Body of pancreas (tissue), 4 donors: ENCODE data around the gene GOLGA8N. TPM values are rescaled to one million over a fixed set of nuclear protein-coding genes. Genes with fewer than 3 reads are reported as not detected.
A peak's percentile ranks its signal among the peaks of the same experiment; 100 is the strongest.

Experiments
- ATAC-seq: fragments of 150-250 bp; one replicate; pipeline ENCODE4 v1.9.1; 2016
- DNase-seq, 4 donors: peaks; one replicate each; pipeline ENCODE4 v3.0.0-alpha.2; 2019
- H3K27ac ChIP-seq, 4 donors: fragments of 200-600 bp; sonication (generic); 1 replicate in 3 of 4; 2 replicates in 1 of 4; pipeline versions ENCODE4 v1.5.1 to v1.6.1; 2016 to 2019; ENCODE audit warnings: mild to moderate bottlenecking in 1 of 4, mixed read lengths in 1 of 4, moderate library complexity in 1 of 4
- H3K27me3 ChIP-seq, 2 donors: fragments of 200-600 bp; sonication (generic); one replicate each; pipeline ENCODE4 v1.6.0; 2016; ENCODE audit warnings: mild to moderate bottlenecking in 1 of 2
- H3K36me3 ChIP-seq, 2 donors: fragments of 200-600 bp; sonication (generic); replicated peaks in 1 of 2; 2 replicates each; pipeline ENCODE4 v1.5.1; 2016; ENCODE audit warnings: low read depth in 2 of 2; ENCODE audit not compliant: insufficient read depth in 1 of 2
- H3K4me1 ChIP-seq: fragments of 200-600 bp; sonication (generic); one replicate; pipeline ENCODE4 v1.6.0; 2016
- H3K4me3 ChIP-seq, 2 donors: fragments of 200-600 bp; sonication (generic); 1 replicate in 1 of 2; 2 replicates in 1 of 2; pipeline ENCODE4 v1.5.1; 2016 to 2019
- H3K9me3 ChIP-seq, 3 donors: fragments of 200-600 bp; sonication (generic); 1 replicate in 2 of 3; 2 replicates in 1 of 3; pipeline ENCODE4 v1.5.1; 2016
- CTCF ChIP-seq, 7 experiments: fragments of 450-650 bp in 4 of 7; fragments of 200-600 bp in 3 of 7; sonication (generic) in 3 of 7; IDR thresholded peaks; one replicate each; pipeline ENCODE4 v1.5.1; 2016 to 2019; ENCODE audit warnings: antibody characterized with exemption in 7 of 7
- POLR2A ChIP-seq, 3 donors: fragments of 450-650 bp; IDR thresholded peaks; one replicate each; pipeline ENCODE4 v1.6.1; 2016; ENCODE audit warnings: antibody characterized with exemption in 3 of 3, mild to moderate bottlenecking in 2 of 3
- WGBS, 2 donors: methylation state at CpG; one replicate each; pipeline ENCODE4 v1.1.5; 2017; 5-methylcytosine and 5-hydroxymethylcytosine counted together
- intact Hi-C: fragments of 100-400 bp; cut with DNase I; formaldehyde crosslinking; loops from one replicate; pipeline ENCODE4 v1.15.1; 2023
- small RNA-seq: library from RNA; depleted of rRNA; stranded (forward); fragments of <200 nt; gene quantifications from one replicate; pipeline ENCODE3, GENCODE V24; 2016
- total RNA-seq, 2 donors: library from RNA; depleted of rRNA; stranded (reverse); fragments of >200 nt; gene quantifications; one replicate each; pipeline ENCODE4 v1.1.0, GENCODE V29; 2016

Gene GOLGA8N
- total RNA-seq, 2 donors from 2014 or later = 23.3 to 26.7 TPM

GRCh38 chr15:32656496-32656895 is 63.2 kb downstream of the GOLGA8N start:
- TF ChIP-seq CTCF (IDR thresholded peaks at IDR 0.05) (no peak), POLR2A (IDR thresholded peaks at IDR 0.05) (no peak)
- Histone ChIP-seq H3K27ac (peak overlapping the region; percentile 49 to 86 (median 64)), H3K4me3 (no peak overlapping the region), H3K27me3 (no peaks in the 10 kb centered on the region), H3K36me3 (no peaks in the 10 kb centered on the region), H3K4me1 (peaks cover 81% of the 10 kb centered on the region), H3K9me3 (no peaks in the 10 kb centered on the region)
- ATAC-seq = no peak
- intact Hi-C loops = no loop called here
- DNase-seq = no peak
- 88 to 90% methylated on average over 9 of the region's 9 CpGs for WGBS, 2 donors

Small RNAs within 50 kb of the gene (small RNA-seq; reads per million reads assigned to genes)
- gene RN7SL286P = not detected

Other genes with a start within 250 kb of the GOLGA8N start
- under 1 TPM in 1 of 2 donors, not detected in 1; 0.78 TPM for gene GOLGA8K, start 190.2 kb upstream of the GOLGA8N start, total RNA-seq
- not detected for gene GOLGA8O, start 137.8 kb upstream of the GOLGA8N start, total RNA-seq
- 1 to 10 TPM in 1 of 2 donors, under 1 TPM in 1; 0.33 to 1.6 TPM for gene ARHGAP11A, start 22.0 kb downstream of the GOLGA8N start, total RNA-seq
- 10 to 100 TPM; 49.4 to 50.1 TPM for gene SCG5, start 48.3 kb downstream of the GOLGA8N start, total RNA-seq
- 1 to 10 TPM in 1 of 2 donors, under 1 TPM in 1; under 0.01 to 6.5 TPM for gene GREM1, start 124.5 kb downstream of the GOLGA8N start, total RNA-seq